Keratinocyte (primary cell): Measurements from ENCODE around the gene SPRY2. TPM values are rescaled to one million over a fixed set of nuclear protein-coding genes. Genes with fewer than 3 reads are reported as not detected.

Experiments
- DNase-seq: peaks from one replicate; pipeline ENCODE4 v3.0.0-alpha.2; 2011; ENCODE audit warnings: low read depth, missing footprints, low spot score
- FAIRE-seq: peaks from 2 replicates; lab custom pipeline; 2011; peaks lifted over from hg19 to GRCh38; lab: Jason Lieb, UNC
- H2AFZ ChIP-seq: 2 replicates; pipeline ENCODE4 v1.6.0; 2012; ENCODE audit warnings: low read length, control low read depth, inconsistent platforms; ENCODE audit not compliant: control insufficient read depth
- H3K27ac ChIP-seq: 2 replicates; pipeline ENCODE4 v1.5.1; 2011; ENCODE audit warnings: low read length; ENCODE audit not compliant: control insufficient read depth, insufficient read depth
- H3K27me3 ChIP-seq: 3 replicates; pipeline ENCODE4 v1.6.0; 2011; ENCODE audit warnings: low read length; ENCODE audit not compliant: control insufficient read depth, insufficient read depth; ENCODE audit errors: extremely low read depth
- H3K36me3 ChIP-seq, 2 experiments: 2 replicates in 1 of 2; 3 replicates in 1 of 2; pipeline ENCODE4 v1.5.1; 2011; ENCODE audit warnings: low read length in 2 of 2, mild to moderate bottlenecking in 1 of 2; ENCODE audit not compliant: control insufficient read depth in 2 of 2, insufficient read depth in 2 of 2; ENCODE audit errors: extremely low read depth in 1 of 2
- H3K4me1 ChIP-seq: 3 replicates; pipeline ENCODE4 v1.5.1; 2011; ENCODE audit warnings: low read length; ENCODE audit not compliant: control insufficient read depth, insufficient read depth; ENCODE audit errors: extremely low read depth
- H3K4me2 ChIP-seq: 3 replicates; pipeline ENCODE4 v1.6.0; 2011; ENCODE audit warnings: low read depth, low read length; ENCODE audit not compliant: control insufficient read depth, insufficient read depth; ENCODE audit errors: extremely low read depth
- H3K4me3 ChIP-seq, 3 experiments: fragments of 200-600 bp in 1 of 3; sonication (generic) in 1 of 3; 2 replicates in 2 of 3; 3 replicates in 1 of 3; pipeline ENCODE4 v1.5.1; 2011 to 2016; ENCODE audit warnings: low read length in 3 of 3, mild to moderate bottlenecking in 3 of 3, control low read depth in 2 of 3, inconsistent platforms in 1 of 3, low read depth in 1 of 3, mixed read lengths in 1 of 3, mixed run types in 1 of 3, moderate library complexity in 1 of 3; ENCODE audit not compliant: control insufficient read depth in 2 of 3, insufficient read depth in 2 of 3; ENCODE audit errors: extremely low read depth in 1 of 3
- H3K79me2 ChIP-seq: 2 replicates; pipeline ENCODE4 v1.6.0; 2012; ENCODE audit warnings: low read length; ENCODE audit not compliant: control insufficient read depth, insufficient read depth
- H3K9ac ChIP-seq: 3 replicates; pipeline ENCODE4 v1.6.0; 2011; ENCODE audit warnings: low read length; ENCODE audit not compliant: control insufficient read depth, insufficient read depth; ENCODE audit errors: extremely low read depth
- H3K9me1 ChIP-seq: 3 replicates; pipeline ENCODE4 v1.6.0; 2011; ENCODE audit warnings: low read length; ENCODE audit not compliant: control insufficient read depth, insufficient read depth; ENCODE audit errors: extremely low read depth
- H3K9me3 ChIP-seq: 2 replicates; pipeline ENCODE4 v1.5.1; 2012; ENCODE audit warnings: low read depth, low read length; ENCODE audit not compliant: control insufficient read depth
- H4K20me1 ChIP-seq: 3 replicates; pipeline ENCODE4 v1.6.0; 2011; ENCODE audit warnings: low read length; ENCODE audit not compliant: control insufficient read depth, insufficient read depth; ENCODE audit errors: extremely low read depth
- EZH2 ChIP-seq: IDR thresholded peaks from one replicate; pipeline ENCODE4 v1.6.1; 2012; ENCODE audit warnings: inconsistent platforms, mild to moderate bottlenecking, low read length, moderate library complexity
- dilution Hi-C: fragments of 300-500 bp; cut with MboI; formaldehyde crosslinking; loops from one replicate; pipeline ENCODE4 v1.7.0; 2020; ENCODE audit warnings: low sequenced_read_pairs; ENCODE audit not compliant: extremely low pct_ligation_motif_present
- polyA plus RNA-seq, 5 experiments: library from polyadenylated mRNA; depleted of rRNA in 3 of 5; stranded (reverse) in 3 of 5; stranded (forward) in 1 of 5; unstranded in 1 of 5; fragments of >200 nt; gene quantifications; 1 replicate in 1 of 5; 2 replicates in 3 of 5; 3 replicates in 1 of 5; pipeline versions ENCODE4 v1.2.1 to v1.2.3, GENCODE V29; 2011 to 2012; ENCODE audit warnings: missing spikeins in 2 of 5, low read depth in 1 of 5, low replicate concordance in 1 of 5
- TF ChIP-seq, protein P1 (sequence below), 3 experiments: IDR thresholded peaks in 1 of 3; conservative IDR thresholded peaks in 1 of 3; optimal IDR thresholded peaks in 1 of 3; 2 replicates in 2 of 3; 3 replicates in 1 of 3; pipeline versions ENCODE3 to v1.5.1; 2011; ENCODE audit warnings: low read length in 3 of 3, mild to moderate bottlenecking in 3 of 3, moderate library complexity in 2 of 3, control low read depth in 1 of 3, inconsistent platforms in 1 of 3; ENCODE audit not compliant: insufficient read depth in 2 of 3; ENCODE audit errors: extremely low read depth in 1 of 3

Gene SPRY2
- polyA plus RNA-seq, 1 donor (not counting 4 experiments of a cell fraction or from before 2014, with no cell fraction given), result 28.4 TPM

DNA sequence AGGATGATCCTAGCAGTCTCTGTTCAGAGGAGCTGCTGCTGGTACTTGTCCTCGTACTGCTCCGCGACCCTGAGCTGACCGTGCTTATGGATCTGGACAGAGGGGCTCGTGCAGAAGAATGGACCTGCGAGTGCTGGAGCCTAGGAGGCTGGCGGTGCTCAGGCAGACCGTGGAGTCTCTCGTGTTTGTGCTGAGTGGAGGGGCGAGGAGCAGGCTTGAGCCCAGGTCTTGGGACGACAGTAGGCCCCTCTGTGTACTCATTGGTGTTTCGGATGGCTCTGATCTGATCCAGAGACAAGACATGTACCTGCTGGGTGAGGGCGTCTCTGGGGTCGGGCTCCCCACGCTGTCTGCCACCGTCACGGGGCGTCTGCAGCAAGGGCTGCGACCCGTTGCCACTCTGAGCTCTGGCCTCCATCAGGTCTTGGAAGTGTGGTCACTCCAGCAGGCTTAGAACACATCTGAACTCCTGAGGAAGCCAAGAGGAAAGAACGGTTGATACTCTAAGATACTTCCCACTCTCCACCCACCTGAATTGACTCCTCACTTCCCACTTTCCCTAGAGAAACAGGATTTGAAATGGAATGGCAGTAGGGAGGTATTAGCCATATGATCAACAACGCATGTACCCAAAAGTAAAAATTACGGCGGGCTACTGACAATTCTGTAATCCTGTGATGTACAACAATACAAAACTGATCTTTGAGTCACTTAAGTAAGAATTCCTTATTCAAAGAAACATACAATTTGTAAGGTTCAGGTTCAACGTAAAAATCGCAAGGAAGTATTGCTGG, 3.4 kb downstream of the SPRY2 start:
- FAIRE-seq, result no peak
- no peak for DNase-seq
- peaks cover 5% of the 10 kb centered on the region for H4K20me1 ChIP-seq

GRCh38 chr13:80336776-80337287, 4.1 kb downstream of the SPRY2 start:
- Histone ChIP-seq H3K4me3 (peak overlapping the region; percentile 78 to 86 (median 80)), H3K4me2 (peak overlapping the region; percentile 73), H3K27ac (peak overlapping the region; percentile 85), H4K20me1 (peaks cover 5% of the 10 kb centered on the region), H3K9ac (peak overlapping the region; percentile 93), H3K9me3 (no peaks in the 10 kb centered on the region), H3K36me3 (peaks cover 7 to 11% of the 10 kb centered on the region in 2 experiments), H2AFZ (no peak overlapping the region), H3K4me1 (peaks cover 18% of the 10 kb centered on the region), H3K27me3 (no peaks in the 10 kb centered on the region), H3K9me1 (no peaks in the 10 kb centered on the region), H3K79me2 (peaks cover 67% of the 10 kb centered on the region)
- DNase-seq (no peak), FAIRE-seq (peak; percentile 67)
- dilution Hi-C loops, result no loop called here
- TF ChIP-seq EZH2, result no peak
- TF ChIP-seq, protein P1, sequence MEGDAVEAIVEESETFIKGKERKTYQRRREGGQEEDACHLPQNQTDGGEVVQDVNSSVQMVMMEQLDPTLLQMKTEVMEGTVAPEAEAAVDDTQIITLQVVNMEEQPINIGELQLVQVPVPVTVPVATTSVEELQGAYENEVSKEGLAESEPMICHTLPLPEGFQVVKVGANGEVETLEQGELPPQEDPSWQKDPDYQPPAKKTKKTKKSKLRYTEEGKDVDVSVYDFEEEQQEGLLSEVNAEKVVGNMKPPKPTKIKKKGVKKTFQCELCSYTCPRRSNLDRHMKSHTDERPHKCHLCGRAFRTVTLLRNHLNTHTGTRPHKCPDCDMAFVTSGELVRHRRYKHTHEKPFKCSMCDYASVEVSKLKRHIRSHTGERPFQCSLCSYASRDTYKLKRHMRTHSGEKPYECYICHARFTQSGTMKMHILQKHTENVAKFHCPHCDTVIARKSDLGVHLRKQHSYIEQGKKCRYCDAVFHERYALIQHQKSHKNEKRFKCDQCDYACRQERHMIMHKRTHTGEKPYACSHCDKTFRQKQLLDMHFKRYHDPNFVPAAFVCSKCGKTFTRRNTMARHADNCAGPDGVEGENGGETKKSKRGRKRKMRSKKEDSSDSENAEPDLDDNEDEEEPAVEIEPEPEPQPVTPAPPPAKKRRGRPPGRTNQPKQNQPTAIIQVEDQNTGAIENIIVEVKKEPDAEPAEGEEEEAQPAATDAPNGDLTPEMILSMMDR (optimal IDR thresholded peaks at IDR 0.05 in 1 of 3, IDR thresholded peaks at IDR 0.05 in 1 of 3, conservative IDR thresholded peaks at IDR 0.05 in 1 of 3; ENCODE audit: extremely low read depth in 1 of 3, insufficient read depth in 2 of 3, low read length in 3 of 3), result no peak

More for the DNA sequence above, 3.4 kb downstream of the SPRY2 start:
- Histone ChIP-seq H3K9me1 (no peaks in the 10 kb centered on the region), H3K4me1 (peaks cover 21% of the 10 kb centered on the region), H2AFZ (no peak overlapping the region), H3K4me2 (peak overlapping the region; percentile 73), H3K9ac (peak overlapping the region; percentile 93), H3K36me3 (peaks cover 7 to 11% of the 10 kb centered on the region in 2 experiments), H3K27ac (peak overlapping the region; percentile 85), H3K79me2 (peaks cover 67% of the 10 kb centered on the region), H3K27me3 (no peaks in the 10 kb centered on the region), H3K4me3 (peak overlapping the region; percentile 78 to 86 (median 80)), H3K9me3 (no peaks in the 10 kb centered on the region)
- TF ChIP-seq EZH2, result no peak
- TF ChIP-seq, protein P1 (optimal IDR thresholded peaks at IDR 0.05 in 1 of 3, IDR thresholded peaks at IDR 0.05 in 1 of 3, conservative IDR thresholded peaks at IDR 0.05 in 1 of 3; ENCODE audit: extremely low read depth in 1 of 3, insufficient read depth in 2 of 3, low read length in 3 of 3), result no peak
- dilution Hi-C loops, result no loop called here
